ENCODE data around the gene BRD3OS.

- TF ChIP-seq CTCF (IDR thresholded peaks at IDR 0.05; ENCODE audit: borderline replicate concordance, extremely low read depth, low read length, poor library complexity, severe bottlenecking) (no peak), EZH2 (IDR thresholded peaks at IDR 0.05; ENCODE audit: borderline replicate concordance, low read depth, low read length, severe bottlenecking) (no peak)
Measured at GRCh38 chr9:134043531-134043988, 18.3 kb downstream of the BRD3OS start.
